Activated CD4-positive, alpha-beta T cell treated with anti-CD3 and anti-CD28 coated beads, Interleukin-2, amount 50 U/mL, for 1 hour (primary cell): Measurements from ENCODE around the gene HNRNPA3.
"Not testable (repeated sequence)": the region's sequence is repeated elsewhere in the genome, so short reads cannot be mapped to it uniquely, and the experiment has no call there.

Source experiments
- DNase-seq: peaks from one replicate; pipeline ENCODE4 v3.0.0-alpha.2; 2020

HNRNPA3 gene

GRCh38 chr2:177234267-177234666, 21.7 kb downstream of the HNRNPA3 start:
- no peak for DNase-seq

- DNase-seq: no peak
Measured at GRCh38 chr2:177235855-177236437, 23.4 kb downstream of the HNRNPA3 start.

- no peak for DNase-seq
Measured at GRCh38 chr2:177237932-177238331, 25.3 kb downstream of the HNRNPA3 start.

GRCh38 chr2:177239053-177239452, 26.5 kb downstream of the HNRNPA3 start:
- DNase-seq: no peak

DNA sequence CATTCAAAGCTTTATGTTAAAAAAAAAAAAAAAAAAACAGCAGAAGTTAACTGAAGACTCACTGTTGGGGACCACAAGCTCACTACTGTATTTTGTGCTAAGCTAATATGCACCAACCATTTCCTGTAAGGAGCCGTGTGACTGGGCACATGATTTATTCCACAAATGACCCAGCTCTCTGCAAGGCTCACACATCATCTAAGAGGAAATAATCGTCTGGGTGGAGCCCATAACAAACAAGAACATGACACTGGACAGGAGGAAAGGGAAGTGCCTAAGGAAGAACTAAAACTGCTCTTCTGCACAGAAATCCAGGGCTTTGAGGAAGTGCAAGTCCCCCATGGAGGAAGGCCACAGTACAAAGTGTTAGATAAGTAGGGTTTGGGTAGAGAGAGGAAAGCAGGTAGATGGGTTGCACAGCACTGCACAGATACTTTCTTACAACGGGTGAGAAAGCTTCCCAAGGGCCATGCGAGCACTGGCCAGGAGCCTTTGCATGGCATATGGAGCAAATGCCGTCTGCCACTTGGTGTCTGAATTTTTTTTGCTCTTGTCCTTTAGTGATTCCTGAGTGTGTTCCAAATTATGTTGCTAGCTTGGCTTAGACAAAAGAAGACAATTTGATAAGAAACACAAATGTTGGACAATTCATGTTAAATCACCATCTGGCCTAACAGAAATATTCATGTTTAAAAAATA, 27.5 kb downstream of the HNRNPA3 start:
- DNase-seq: no peak

GRCh38 chr2:177241711-177242120, 29.1 kb downstream of the HNRNPA3 start:
- DNase-seq: no peak

- DNase-seq: no peak
Measured at GRCh38 chr2:177242121-177242987, 29.8 kb downstream of the HNRNPA3 start.

- no peak for DNase-seq
Measured at GRCh38 chr2:177243073-177243472, 30.5 kb downstream of the HNRNPA3 start.

DNA sequence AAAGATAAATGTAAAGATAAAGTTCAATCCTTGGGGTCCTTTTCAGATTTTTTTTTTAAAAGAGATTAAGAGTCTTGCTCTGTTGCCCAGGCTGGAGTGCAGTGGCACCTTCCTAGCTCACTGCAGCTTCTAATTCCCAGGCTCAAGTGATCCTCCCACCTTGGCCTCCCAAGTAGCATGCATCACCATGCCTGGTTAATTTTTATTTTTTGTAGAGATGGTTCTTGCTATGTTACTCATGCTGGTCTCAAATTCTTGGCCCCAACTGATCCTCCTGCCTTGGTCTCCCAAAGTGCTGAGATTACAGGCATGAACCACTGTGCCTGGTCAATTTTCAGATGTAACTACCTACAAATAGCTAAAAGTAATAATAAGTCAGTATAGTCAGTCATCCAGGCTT, 30.9 kb downstream of the HNRNPA3 start:
- no peak for DNase-seq

DNA sequence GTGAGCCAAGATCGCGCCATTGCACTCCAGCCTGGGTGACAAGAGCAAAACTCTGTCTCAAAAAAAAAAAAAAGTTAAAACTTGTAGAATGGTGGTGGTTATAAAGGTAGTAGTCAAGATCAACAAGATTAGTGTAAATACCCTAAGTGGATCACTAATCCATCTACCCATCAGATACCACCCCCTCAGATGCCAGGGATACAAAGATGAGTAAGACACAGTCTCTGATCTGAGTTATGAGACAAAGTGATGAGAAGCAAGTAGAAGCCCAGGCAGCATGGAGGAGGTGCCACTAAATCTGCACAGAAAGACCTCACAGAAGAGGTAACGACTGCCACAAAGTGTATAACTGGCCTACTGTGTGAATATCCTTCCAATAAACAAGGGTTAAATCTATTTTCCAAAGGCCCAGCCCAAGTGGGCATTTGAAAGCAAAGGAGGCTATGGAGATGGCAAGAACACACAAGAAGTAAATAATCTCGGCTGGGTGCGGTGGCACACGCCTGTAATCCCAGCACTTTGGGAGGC, 31.7 kb downstream of the HNRNPA3 start:
- no peak for DNase-seq

- DNase-seq: no peak
Measured at GRCh38 chr2:177245010-177245422, 32.4 kb downstream of the HNRNPA3 start.

GRCh38 chr2:177246000-177246399, 33.4 kb downstream of the HNRNPA3 start:
- DNase-seq: no peak

DNA sequence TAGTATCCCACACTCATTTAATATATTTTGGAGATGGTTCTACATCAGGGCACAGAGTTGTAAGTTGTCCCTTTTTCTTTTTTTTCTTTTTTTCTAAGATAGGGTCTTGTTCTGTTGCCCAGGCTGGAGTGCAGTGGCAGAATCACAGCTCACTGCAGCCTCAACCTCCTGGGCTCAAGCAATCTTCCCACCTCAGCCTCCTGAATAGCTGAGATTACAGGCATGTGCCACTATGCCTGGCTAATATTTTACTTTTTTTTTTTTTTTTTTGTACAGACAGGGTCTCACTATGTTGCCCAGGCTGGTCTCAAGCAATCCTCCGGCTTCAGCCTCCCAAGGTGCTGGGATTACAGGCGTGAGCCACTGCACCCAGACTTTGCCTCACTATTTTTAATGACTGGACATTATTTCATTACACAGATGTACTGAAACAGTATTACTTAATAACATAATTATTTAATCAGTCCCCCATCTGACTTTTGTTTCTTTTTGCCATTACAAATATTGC, 34.0 kb downstream of the HNRNPA3 start:
- not testable (repeated sequence) for DNase-seq

DNA sequence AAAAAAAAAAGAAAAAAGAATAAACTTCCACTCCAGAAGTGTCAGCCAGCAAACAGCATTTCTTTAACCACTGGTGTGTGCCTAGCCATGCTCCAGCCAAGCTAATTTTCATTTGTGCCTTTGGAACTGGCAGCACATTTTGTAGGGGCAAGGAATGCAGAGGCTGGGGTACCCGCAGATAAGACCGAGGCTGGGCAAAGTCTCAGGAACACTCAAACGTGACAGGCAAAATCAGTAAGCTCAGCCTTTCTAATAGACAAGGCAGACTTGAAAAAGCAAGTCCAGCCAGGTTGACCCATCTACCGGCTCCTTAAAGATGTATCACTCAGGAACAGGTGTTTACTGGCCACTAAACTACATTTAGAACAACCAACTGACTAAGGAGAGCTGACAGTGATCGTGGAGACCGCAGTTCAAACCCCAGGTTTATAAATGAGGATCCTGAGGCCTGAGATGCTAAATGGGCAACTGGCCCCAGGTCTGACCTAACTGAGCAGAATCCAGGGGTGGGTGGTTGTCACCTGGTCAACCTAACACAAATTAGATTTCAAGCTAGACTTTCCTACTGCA, 35.2 kb downstream of the HNRNPA3 start:
- DNase-seq: no peak

GRCh38 chr2:177249038-177249437, 36.4 kb downstream of the HNRNPA3 start:
- DNase-seq: no peak

DNA sequence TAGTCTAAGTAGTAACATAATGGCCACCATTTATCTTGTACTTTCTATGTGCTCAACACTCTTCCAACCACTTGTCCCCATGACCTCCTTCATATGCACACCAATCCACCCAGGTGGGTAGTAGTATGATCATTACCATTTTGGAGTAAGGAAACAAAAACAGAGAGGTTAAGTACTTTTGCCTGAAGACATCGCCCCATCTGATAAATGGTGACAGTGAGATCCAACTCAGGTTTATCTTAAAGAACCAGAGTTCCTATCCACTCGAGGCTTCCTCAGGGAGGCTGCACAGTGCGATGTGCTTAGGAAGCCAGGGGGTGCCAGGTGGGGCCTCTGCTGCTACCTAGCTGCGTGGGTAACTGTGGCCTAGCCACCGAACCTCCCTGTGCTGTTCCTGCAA, 37.9 kb downstream of the HNRNPA3 start:
- no peak for DNase-seq

DNA sequence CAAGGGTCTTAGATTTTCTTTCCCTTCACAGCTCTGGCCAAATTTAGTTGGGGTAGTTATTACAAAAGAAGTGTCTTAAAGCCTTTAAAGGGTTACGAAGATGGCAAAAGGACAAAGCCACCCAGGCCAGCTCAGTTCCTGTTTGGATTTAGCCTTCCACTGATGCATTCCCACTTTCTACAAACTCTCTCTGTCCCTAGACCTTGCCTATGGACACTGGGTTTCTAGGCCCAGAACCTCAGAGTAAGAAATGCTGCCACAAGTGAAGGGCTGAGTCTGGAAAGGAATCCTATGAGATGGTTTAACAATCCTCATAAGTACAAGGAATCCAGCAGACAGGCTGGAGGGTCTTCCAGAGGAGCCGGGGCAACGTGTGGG, 38.6 kb downstream of the HNRNPA3 start:
- DNase-seq: no peak

- no peak for DNase-seq
Measured at GRCh38 chr2:177252808-177253531, 40.4 kb downstream of the HNRNPA3 start.

DNA sequence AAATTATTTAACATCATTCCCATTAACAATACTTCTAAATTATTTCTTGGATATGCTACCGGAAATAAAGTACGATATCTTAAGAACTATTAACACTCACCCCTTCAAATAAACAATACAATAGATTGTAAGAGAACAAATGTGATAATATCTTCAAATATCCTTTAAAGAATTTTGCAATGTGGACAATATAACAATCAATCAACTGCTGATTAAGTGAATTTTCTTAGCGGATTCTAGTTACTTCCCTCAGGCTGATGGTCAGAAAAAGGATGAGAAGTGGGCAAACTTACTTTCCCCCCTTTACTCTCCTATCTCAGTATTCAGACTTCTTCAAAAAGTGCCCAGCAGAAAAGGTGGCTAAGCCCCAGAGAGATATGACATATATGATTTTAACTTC, 41.1 kb downstream of the HNRNPA3 start:
- no peak for DNase-seq

DNA sequence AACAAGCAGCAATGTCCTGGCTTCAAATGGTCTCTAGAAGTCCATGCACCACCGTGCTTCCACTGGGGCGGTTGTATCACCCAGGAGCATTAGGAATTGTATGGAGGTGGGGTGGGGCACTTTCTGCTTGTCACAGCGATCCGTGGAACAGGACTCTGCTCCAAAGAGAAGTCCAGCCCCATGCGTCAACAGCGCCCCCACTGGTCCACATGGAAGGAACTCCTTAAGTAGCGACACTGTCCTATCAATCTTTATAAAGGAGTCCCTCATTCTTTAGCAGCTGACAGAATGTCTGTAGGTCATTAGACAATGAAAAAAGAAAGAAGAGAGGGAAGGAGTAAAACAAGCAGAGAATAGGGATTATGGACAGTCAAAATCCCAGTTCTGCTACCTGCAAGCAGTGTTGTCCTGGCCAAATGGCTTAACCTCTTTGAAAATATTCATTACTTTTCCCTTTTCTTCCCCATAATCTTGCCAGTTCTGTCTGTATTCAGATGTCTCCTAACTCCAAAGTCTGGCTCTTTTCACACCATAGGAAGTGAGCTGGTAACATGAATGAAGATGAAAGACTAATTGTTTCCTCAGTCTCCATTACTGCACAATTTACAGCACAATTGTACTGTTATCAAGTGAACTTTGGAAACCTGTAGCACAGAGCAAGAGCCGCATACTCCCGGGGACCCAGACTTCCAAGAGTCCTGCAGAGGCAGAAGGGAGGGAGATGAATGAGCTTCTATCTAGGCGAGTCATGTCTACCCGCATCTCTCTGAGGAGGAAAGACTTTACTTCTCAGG, 42.0 kb downstream of the HNRNPA3 start:
- no peak for DNase-seq

DNA sequence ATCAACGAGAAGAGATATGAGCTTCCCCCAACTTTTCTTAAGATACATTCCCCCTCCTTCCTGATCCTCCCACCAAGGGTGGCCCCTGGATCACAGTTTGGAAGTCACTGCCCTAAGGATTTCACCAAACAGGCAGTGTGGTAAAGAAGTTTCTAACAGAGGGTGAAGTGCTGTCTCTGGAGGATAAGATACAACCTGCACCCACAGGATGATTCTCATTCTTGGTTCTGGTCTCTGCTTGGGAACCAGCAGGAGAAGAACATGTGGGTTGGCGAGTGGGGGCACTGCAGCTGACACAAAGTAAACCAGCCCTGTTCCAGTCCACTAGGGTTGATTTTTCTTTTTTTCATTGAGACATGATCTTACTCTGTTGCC, 42.6 kb downstream of the HNRNPA3 start:
- DNase-seq: no peak

GRCh38 chr2:177256026-177256425, 43.4 kb downstream of the HNRNPA3 start:
- no peak for DNase-seq
